NOMO-1 treated with dmso at 0.1 percent for 144 hours (cell line): ENCODE results near the gene DSTN.

ENCODE experiments used
- DNase-seq: peaks from one replicate; lab custom pipeline; 2025; ENCODE audit not compliant: unreplicated experiment; lab: John Stamatoyannopoulos, UW

Gene DSTN

DNA sequence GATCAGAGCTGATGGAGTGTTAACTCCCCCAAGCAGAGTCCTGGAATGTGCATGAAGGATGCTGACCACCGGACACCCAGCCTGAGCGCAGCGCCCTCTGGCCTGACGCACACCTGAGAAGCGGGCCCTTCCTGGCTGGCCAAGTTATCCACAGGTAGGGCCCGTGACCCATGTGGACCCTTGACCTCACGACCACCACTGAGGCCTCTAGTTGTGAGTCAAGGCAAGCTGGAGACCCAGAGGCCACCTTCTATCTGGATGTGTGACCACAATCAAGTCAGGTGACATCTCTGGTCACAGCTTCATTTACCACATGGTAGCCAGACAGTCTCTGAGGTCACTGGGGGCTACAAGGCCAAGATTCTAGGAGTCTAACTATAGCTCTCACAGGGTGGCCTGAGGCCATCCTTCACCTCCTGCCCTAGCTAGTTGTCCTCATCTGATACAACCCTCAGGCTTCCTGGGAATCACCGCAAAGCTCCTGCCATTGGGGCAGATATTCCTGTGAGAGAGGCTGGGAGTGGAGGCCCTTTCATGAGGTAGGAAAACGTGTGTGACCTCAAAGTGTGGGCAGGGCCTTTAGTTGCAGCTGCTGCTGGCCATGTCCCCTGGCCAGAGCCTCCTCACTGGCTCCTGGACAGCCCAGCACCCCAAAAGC, 53.1 kb downstream of the DSTN start:
- no peak for DNase-seq

DNA sequence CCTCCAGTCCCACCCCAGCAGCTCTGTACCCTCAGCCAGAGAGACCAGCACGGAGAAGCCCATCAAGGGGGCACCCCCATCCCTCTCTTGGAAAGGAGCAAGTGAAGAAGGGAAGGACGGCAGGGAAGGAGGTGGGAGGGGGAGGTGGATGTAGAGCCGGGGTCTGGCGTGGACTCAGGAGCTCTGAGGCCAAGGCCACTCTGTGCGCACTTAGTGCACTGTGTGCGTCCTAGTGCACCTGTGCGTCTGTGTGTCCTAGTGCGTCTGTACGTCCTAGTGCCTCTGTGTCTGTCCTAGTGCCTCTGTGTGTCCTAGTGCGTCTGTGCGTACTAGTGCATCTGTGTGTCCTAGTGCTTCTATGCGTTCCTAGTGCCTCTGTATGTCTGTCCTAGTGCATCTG, 54.2 kb downstream of the DSTN start:
- no peak for DNase-seq

DNA sequence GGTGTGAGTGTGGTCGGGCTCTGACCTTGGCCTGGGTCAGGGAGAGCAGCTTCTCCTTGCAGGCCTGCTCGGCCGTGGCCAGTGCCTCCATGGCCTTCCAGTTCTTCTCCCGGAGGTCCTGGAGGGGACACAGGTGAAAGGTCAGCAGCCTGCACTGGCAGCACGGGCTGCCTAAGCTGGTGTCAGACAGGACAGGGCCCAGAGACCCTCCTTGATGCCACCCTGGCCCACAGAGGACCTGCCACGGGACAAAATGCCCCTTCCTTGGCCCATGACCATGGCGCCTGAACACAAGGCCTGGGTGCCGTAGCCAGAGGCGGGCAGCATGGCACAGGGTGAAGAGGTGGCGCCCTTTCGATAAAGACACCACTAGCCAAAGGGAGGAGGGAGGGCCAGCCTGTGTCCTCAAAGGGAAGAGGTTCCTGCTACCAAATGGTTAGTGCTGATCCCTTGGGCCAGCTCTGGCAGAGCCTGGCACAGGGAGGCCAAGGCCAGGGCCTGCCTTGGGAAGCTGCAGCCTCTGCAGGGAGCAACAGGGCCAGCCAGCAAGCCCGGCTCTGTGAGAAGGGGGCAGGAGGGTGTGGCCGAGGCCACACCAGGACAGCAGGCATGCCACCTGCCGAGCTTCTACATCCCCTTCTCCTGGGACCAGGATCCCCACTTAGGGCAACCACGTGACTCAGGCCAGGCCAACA, 54.8 kb downstream of the DSTN start:
- no peak for DNase-seq

DNA sequence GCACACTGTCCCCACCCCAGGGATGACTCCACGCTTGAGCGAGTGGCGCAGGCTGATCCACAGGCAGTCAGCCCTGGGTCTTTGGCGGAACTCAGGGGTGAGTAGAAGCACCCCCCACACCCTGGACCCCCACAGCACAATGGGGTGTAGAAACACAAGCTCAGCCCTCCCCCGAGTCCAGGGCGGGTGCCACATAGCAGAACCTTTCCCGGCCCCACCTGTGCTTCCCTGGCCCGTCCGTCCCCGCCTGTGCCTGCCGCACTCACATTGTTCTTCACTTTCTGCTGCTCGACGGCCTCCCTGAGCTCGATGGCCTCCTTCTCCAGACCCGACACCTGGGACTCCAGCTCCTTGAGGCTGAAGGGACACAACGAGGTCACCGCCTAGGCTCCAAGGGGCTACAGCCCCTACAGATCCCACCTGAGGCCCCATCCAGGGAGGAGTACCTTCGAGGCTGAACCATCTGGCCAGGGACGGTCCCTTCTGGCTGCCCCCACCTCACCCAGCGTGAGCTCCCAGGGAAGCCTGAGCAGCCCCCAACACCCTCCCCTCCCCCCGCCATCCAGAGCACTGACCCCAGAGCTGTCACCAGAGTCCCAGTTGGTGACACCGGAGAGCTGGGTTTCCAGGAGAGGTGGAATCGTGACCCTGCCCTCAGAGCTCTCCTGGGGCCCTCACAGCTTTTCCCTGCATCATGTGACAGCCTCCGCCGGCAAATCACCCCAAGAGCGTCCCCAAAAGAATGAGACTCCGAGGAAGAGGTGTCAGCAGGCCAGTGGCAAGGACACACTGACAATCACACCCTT, 55.6 kb downstream of the DSTN start:
- DNase-seq, result no peak

DNA sequence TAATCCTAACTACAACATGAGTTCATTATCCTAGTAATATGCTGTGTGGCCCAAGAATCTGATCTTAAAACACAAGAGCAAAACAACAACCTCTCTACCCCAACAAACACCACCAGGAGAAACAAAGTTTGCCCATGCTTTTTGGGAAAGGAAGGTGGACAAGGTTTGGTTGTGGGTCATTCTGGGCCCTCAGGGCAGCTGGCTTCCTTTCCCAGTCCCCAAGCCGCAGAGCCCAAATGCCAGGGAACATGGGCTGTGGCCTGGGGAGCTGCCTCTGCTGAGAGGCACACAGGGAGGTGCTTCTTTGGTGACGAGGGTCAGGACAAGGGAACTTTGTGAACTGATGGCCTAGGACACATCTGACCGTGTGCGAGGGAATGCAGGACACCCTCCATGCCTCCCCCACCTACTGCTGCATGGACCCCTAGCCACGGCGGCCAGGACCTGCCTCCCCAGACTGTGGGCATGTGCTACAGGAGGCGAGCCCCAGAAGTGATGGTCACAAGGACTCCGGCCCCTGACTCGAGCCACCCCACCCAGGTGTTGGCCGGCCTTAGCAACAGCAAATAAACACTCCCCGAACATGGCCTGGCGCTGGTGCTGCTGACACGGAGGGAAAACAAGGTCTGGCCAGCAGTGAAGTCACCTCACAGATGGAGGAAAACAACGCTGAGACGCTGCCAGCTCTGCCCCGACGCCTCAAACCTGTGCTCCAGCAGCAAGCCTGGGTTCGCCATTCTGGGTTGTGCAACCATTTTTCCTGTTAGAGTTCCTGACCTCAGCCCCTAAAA, 56.5 kb downstream of the DSTN start:
- no peak for DNase-seq

DNA sequence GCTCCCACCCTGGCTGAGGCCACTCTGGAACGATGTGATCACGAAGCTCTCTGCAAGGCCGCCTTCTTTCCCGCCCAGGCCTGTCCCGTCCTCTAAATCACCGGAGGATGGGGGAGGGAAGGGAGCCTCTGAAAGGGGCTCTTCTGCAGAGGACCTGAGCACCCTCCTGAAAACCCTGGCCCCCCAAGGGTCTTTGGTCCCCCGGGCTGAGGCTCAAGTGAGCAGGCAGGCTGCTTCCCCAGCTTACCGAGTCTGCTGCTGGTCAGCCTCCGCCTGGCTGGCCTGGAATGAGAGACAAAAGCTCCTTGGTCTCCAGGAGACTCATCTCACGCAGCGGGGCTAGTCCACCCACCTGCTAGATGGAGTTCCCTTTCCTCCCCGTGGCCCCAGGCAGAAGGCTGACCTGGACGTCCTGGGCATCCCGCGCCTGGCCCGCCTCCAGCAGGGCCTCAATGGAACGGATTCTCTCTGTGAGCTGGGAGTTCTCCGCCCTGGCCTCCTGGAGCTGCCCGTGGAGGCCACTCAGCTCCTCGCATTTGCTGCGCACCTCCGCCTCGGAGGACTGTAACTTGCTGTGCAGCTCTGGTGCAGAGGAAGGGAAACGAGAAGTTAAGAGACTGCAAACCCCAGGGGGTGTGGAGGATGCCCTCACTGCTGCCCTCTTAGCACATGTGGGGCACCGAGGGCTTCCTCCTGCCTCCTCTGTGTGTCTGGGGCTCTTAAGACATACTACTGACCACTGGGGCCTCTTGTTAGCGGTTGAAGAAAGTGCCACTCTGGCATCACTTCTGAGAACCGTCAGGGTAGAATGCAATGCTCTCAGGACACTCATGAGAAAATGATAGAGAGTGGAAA, 57.5 kb downstream of the DSTN start:
- DNase-seq, result no peak

DNA sequence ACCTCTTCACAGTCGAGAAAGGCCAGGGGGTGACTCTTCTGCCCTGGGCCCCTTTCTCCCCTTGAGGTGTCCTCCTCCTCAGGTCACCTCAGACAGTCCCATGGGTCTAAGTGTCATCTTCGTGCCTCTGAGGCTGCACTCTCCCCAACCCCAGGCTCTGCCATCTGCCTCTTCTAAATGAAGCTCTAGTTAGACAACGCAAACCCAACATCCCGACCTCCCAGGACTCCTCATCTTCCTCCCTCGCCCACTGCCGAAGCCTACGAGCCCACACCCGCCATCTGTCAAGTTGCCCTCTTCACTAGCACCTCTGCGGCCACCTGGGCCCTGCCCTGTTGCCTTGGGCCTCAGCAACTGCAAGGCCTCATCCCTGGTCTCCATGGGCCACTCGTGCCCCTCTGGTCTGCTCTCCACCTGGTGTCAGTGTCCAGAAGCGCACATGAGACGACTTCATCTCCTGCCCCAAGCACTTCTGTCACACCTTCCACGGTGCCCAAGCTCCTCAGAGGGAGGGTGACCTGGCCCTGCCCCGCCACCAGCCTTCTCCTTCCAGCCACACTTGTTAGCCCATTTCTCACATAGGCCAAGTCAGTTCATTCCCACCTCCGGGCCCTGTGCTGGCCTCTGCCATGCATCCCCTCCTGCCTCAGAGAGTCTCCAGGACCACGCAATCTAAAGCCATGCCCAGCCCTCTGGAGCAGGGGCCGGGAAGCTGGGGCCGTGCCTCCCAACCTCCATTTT, 58.4 kb downstream of the DSTN start:
- DNase-seq, result no peak

DNA sequence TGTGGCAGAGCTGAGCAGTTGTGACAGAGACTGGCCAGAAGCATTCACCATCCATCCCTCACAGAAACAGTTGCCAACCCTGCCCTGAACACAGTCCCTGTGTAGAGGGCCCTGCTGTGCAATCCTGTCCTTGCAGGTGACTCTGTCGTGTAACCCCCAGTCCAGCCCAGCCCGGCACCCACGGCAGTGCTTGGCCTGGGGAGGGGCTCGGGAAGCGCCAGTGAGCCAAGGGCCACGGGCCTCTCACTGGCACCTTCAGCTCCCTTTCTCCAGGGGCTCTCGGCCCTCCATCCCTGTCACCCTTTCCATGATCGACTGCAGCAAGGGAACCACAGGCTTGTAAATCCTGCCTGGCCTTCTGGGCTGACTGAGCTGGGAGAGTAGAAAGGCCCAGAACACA, 59.1 kb downstream of the DSTN start:
- DNase-seq, result no peak

DNA sequence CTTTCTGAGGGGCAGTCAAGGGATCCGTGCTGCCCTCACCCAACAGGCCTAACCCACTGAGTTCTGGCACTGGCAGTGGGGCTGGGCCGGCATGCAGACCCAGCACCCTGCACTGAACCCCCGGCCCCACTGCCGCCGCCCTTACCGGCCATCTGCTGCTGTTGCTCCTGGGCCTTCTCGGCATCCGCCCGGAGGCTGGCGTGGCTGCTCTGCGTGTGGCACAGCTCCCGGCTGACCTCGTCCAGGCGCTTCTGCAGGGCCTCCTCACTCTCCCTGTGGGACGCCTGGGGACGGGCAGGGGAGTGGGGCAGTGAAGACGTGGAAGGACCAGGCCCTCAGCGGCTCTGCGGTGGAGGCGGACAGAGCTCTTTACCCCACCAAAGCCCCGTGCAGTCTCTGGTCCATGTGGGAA, 59.8 kb downstream of the DSTN start:
- DNase-seq, result no peak

DNA sequence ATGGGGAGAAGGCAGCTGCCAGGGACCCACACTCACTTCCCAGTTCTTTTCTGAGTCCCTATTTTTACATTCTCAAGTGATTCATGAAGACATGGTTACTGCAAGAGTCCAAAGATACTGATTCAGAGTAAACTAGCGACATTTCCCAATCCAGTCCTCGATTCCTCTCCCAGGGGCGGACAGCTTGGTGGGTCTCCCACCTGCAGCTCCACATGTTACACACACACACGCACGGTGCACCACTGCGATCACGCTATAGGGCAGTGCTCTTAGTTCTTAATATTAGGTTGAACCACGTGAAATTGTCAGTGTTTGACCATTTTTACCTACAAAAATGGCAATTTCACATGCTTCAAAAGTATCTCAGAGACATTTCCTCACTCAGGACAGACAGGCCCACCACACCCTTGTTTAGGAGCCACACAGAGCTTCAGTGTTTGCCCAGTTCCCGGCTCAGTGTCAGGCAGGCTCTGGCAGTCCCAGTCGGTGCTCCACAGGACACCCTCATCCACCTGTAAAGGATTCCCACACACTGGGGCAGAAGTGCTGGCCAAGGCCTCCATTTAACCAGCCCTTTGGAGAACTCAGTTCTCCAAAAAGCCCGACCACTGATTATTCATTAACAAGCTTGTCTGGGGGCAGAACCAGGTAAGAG, 60.4 kb downstream of the DSTN start:
- no peak for DNase-seq

DNA sequence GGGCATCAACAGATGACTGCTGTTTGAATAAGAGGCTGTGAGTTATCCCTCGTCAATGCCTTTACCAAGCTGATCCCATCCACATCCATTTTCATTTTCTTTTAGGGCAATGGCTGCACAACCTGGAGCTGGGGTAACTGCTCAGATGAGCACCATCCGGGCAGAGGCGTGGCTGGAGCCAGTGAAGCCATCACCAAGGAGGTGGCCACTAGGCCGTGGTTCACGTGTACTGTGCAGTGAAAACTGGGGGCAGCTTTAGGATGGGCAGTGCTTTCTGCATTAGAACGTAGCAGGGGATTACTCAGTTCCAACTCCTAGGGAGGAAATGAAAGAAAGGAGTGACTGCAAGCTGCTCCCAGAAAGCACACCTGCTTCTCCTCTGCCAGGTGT, 60.9 kb downstream of the DSTN start:
- no peak for DNase-seq

DNA sequence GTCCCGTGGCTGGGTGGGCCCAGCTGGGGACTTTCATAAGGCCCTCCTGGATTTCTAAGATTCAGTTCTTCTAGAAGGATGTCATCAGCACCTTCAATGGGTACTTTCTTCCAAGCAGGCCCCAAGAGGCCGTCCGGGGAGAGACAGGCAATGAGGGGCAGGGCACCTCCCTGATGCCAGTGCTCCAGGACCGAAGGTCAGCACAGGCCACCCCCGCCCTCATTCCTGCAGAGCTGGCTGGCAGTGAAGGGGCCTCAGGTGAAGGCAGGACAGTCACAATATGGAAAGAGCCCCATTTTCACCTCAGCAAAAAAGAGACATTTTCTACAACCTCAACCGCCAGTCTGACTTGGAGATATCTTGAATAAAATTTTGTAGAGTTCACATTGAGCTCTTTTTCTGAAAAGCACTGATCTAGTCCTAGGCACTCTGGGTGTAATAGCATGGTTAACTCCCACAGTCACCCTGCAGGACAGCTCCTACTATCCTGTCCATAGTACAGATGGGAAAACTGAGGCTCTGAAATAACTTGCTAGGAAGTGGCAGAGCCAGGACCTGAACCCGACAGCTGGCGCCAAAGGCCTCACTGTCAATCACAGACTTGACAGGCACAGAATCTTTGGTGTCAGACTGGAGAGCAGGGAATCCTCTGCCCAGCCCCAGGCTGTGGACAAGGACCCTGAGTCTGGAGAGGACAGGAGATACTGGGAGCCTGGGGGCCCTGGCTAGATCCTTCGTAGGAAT, 61.9 kb downstream of the DSTN start:
- DNase-seq, result no peak

DNA sequence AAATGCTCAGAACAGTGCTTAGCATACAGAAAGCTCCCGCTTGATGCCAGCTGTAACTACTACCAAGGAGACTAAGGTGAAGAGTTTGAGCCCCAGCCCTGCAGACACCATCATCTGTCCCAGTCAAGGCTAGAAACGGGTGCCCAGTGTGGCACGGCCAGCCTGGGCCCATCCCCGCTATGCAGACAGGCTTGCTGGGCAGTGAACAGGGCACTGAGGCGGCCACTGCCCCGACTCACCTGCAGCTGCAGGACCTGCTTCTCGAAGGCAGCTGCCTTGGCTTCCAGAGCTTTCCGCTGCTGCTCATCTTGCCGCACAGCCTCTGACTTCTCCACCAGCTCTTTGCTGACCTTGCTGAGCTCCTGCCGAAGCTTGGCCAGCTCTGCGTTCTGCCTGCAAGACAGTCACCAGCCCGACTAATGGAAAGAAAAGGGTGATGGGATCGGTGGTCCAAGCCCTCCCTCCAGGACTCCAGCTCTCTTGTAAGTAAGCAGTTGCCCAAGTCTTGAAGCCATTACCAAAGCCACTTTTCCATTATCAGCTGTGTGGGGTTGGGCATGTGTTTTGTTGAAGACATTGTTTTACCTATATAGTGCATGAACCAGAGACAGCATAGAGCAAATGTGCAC, 63.5 kb downstream of the DSTN start:
- DNase-seq, result no peak

DNA sequence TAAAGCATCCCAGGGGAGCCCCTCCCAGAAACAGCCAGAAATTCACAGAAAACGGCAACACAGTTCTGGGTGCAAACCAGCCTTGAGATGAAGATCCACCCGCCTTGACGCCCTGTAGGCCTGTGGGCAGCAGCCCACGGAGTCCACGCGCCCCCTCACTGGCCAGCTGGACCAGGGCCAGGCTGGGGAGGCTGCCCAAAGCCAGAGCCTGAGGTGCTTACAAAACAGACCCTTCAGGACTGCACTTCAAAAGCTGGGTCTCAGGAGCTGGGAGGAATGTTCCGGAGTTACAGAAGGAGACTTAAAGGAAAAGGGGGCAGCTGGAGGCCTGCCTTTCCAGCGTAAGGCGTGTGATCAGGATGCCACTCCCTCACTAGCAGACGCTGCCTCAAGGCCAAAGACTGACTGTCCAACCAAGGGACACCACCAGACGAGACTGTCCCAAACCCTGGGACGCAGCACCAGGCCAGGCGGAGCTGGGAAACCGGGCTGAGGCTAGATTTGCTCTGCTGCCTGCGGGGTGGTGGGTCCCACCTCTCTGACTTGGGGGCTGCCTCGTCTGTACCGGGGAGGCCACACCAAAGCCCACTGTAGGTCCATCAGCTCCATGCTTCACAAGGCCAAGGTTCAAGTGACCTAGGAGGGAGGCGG, 64.1 kb downstream of the DSTN start:
- no peak for DNase-seq

DNA sequence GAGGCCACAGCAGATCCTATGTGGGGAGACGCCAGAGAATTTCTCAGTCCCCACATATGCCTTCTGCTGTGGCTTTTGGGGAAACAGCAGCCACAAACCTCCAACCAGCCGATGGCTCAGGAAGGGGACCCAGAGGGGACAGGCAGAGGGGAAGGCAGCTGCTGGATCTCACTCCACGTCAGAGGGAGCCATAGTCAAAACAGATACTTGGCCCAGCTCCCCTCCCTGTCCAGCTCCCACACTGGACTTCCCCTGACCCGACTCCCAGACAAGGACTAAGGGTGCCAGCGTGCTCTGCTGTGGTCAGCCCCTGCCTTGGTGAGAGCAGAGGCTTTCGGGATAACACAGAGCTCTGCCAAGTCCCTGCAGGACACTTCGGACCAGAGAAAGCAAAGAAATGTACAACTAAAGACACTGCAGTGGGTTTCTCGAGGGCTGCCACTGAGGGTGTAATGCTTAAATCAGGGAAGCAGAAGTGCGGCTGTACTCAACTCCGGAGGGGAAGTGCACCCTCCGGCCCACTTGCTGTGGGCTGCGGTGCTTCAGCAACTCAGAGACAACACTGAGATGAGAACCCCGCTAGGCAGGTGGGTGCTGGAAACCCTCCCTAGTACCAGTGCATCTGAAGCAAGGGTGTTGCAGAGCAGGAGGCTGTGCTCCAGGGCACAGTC, 64.9 kb downstream of the DSTN start:
- DNase-seq, result no peak

DNA sequence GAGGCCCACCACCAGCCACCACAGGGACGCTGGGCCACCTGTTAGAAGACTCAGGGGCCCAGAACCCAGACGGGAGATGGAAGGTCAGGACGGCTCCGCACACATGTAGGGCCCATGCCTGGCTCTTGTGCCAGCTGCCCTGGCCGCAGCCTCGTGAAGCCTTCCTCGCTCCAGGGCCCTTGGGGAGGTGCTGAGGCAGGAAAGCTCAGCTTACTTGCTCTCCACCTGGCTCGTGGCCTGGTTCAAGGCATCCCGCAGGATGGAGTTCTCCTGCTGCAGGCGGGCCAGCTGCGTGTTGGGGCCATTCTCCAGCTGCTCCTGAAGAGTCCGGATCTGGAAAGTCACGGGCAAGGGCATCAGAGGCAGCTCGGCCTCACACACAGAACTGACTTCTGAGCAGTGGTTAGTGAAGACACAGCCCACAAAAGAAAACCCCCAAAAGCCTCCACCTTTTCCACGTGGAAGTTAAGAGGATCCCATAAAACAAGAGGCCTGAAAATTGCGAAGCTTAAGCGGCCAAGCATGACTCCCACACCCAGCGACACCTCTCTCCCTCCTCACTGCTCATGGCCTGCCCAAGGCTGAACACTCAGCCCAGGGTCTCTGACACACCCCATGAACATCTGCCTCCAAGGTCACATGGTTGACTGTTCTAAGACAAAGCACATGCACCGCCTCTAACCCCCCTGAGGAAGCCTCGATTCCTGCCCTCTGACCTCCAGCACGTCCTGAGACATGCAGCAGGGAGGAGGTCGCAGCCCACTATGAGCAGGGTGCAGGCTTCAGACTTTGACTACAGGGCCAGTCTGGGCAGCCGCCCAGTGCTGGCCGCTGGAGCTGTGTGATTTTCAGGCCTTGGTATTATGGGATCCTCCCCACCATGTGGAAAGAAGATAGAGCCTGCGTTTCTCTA, 65.7 kb downstream of the DSTN start:
- DNase-seq, result no peak
